NCI-H748 (cell line): ENCODE data around the gene NRSN2.

Experiments used
- DNase-seq: peaks from one replicate; lab custom pipeline; 2025; ENCODE audit not compliant: unreplicated experiment; lab: John Stamatoyannopoulos, UW

NRSN2 gene

DNA sequence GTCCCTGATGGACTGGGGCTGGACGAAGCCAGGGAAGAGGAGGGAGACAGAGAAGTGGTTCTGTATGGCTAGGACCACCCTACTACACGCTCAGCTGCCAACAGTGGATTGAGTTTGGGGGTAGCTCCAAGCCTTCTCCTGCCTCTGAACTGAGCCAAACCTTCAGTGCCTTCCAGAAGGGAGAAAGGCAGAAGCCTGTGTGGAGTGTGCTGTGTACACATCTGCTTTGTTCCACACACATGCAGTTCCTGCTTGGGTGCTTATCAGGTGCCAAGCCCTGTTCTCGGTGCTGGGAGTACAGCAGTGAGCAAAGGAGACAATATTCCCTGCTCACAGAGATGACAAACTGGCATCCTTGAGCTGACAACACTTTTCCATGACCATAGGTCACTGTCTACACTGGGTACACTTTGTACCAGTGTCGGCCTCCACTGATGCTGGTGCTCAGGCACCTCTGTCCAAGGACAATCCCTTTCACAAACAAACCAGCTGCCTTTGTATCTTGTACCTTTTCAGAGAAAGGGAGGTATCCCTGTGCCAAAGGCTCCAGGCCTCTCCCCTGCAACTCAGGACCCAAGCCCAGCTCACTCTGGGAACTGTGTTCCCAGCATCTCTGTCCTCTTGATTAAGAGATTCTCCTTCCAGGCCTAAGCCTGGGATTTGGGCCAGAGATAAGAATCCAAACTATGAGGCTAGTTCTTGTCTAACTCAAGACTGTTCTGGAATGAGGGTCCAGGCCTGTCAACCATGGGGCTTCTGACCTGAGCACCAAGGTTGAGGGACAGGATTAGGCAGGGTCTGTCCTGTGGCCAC lies 49.9 kb downstream of the NRSN2 start:
- no peak for DNase-seq

DNA sequence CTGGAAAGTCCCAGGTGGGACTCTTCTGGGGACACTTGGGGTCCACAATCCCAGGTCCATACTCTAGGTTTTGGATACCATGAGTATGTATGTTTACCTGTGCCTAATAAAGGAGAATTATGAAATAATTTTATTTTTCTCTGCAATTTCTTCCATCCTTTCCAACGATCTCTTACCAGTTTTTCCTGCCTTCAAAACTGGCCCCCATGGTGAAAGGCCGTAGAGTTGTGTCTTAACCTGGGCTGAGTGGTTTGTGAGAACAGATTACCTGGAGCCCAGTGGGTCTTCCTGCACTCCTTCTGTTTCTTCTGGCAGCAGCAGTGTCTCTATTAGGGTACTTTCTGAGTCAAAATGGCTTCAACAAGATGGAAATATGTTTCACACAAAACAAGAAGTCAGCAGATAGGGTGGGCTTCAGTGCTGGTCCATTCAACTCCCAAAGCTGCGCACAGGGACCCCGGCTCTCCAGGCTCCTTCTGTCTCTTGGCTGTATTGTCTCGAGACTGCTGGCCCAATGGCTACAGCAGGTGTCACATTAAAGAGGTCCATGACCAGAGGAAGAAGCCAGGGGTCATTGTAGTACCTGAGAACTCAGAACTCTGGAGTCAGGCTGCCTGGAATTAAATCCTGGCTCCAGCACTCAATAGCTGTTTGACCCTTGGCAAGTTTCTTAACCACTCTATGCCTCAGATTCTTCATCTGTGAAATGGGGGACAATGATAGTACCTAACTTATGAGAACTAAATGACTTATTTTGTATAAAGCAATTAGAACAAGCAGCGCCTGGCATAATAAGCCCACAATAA lies 50.7 kb downstream of the NRSN2 start:
- no peak for DNase-seq

DNA sequence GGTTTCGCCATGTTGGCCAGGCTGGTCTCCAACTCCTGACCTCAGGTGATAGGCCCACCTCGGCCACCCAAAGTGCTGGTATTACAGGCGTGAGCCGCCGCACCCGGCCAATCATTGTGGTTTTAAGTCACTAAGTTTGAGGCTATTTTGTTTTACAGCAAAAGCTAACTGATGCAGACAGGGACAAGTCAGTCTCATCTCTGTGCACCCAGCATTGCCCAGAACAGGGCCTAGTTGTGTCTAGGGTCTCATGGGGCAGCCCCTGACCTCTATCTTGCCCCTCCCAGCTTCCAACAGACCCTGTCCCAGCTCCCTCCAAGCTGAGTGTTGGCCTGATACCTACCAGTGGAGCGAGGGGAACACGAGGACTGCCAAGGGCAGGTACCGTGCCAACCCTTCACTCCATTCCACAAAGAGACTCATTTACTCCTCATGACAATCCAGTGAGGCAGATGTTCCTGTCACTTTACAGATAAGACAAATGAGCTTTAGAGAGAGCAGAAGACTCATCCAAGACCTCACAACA lies 52.3 kb downstream of the NRSN2 start:
- DNase-seq = no peak

DNA sequence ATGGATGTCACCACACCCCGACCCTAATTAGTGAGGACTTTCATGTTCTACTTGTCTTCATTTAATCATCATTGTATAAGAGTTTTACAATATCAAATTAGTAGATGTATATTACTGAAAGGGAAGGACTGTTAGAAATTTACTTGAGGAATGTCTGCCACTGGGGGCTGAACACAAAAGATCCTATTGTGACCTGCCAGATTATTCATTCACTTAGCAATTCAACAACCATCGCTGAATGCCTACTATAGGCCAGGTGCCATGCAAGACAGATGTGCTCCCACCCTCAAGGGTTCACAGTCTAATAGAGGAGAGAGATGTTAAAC lies 53.2 kb downstream of the NRSN2 start:
- no peak for DNase-seq

DNA sequence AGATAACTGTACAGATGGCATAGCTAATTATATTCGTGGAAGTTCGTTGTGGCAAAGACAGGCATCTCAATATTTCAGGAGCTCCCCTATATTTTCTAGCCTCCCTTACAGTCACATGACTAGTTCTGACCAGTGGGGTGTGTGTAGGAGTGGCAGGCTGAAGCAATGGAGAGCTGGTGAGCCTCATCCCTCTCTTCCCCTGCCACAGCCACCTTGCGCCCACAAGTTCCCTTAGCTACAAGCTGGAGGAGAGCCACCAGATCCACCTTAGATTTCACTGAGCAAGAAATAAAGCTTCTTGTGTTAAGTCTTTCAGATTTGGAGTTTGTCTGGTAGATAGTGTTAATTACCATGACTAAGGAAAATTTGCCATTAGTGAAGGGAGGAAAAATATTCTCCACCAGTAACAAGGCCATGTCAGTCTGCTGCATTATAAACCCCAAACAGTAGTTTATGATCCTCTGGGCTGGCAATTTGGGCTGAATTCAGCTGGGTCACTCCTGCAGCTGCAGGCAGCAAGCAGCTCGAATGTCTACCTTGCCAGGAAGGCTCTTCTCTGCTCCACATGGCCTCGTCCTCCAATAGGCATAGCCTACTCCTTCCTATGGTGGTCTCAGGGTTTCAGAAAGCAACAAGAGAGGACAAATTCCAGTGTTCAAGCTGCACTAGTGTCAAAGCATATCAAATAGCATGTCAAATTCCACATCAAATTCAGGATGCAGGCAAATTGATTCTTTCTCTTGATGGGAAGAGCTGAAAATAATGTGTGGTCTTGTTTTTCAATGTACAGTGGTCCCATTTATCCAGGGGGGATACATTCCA lies 53.8 kb downstream of the NRSN2 start:
- no peak for DNase-seq

DNA sequence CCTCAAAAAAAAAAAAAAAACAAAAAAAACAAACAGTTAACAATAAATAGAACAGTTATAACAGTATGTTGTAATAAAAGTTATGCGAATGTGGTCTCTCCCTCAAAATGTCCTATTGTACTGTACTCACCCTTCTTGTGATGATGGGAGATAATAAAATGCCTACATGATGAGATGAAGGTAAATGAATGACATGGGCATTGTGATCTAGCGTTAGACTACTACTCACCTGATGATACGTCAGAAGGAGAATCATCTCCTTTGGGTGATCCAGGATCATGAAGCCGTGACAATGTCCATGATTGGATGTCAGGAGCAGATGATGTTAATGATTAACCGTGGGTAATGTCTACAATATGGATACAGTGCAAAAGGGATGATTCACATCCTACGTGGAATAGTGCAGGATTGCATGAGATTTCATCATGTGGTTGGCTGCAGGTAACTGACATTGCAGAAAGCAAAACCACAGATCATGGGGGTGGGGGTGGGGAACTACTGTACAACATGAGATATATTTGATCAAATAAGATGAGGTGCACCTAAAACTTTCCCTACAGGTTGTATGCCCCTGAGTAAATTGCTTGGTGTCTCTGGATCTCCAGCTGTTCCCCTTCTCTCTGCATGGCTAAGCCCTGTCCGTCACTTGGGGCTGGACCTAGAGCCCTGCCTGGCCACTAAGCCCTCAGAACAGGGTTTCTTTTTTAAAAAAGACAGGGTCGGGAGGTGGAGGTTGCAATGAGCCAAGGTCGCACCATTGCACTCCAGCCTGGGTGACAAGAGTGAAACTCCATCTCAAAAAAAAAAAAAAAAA lies 55.0 kb downstream of the NRSN2 start:
- peak; percentile 36 for DNase-seq

DNA sequence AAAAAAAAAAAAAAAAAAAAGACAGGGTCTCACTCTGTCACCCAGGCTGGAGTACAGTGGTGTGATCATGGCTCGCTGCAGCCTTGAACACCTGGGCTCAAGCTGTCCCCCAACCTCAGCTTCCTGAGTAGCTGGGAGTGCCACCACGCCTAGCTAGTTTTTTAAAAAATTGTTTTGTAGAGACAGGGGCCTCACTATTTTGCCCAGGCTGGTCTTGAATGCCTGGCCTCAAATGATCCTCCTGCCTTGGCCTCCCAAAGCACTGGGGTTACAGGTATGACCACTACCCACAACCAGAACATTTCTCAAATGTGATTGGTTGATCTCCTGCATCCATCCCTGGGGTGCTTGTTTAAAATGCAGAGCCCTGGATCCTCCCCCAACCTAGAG lies 55.6 kb downstream of the NRSN2 start:
- no peak for DNase-seq

DNA sequence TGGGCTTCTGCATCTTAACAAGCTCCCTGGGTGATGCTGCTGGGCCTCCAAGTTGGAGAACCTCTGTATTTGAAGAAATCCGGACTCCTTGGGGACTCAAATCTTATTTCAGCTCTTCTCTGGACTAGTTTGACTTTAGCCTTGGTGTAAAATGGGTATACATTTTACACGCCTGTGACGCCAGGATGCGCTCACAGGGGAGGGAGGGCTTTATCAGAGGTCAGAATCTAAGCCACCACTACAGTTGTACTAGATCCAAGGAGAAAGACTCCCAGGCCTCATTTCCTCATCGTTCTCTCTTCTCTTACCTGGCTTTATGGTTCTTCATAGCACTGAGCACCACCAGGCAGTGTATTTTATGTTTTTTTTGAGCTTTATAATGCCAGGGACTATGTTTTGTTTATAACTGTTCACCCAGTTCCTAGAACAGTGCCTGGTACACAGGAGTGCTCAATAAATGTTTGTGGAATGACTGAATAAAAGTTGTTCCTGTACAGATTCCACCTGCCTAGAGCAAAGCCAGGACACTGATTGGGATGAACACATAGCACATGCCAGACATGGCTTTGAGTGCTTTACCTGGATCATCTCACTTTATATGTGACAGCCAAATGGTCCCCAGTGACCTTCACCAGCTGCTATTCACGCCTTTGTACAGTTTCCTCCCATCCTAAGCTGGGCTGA lies 56.1 kb downstream of the NRSN2 start:
- no peak for DNase-seq

DNA sequence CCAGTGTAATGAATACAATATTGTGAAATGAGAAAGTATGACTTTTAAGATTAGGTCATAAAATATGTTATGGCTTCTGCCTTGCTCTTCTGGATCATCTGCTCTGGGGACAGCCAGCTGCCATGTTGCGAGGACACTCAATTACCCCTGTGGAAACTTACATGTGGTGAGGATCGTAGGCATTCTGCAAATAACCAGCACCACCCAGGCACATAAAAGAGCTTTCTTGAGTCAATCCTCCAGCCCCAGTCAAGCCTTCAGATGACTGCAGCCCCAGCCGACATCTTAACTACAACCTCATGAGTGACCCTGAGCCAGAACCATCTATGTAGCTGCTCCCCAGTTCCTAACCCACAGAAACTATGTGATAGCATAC lies 56.7 kb downstream of the NRSN2 start:
- DNase-seq = no peak

DNA sequence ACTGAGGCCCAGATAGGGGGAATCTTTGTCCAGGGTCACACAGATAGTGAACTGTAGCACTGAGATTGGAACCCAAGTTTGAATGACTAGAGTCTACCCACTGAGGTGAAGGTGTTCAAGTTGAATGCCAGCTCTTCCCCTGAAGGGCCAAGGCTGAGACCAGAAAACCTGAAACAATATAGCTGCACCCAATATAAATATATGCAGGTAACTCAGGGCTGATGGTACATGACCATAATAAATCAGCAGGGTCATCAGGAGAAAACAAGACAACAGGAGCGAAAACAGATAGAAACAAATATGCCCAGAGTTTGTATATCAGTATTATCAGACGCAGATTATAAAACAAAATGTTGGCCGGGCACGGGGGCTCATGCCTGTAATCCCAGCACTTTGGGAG lies 57.2 kb downstream of the NRSN2 start:
- no peak for DNase-seq
